WTC11 (cell line): ENCODE measurements around the gene PSMD3. TPM values are rescaled to one million over a fixed set of nuclear protein-coding genes. Genes with fewer than 3 reads are reported as not detected.

Source experiments
- ATAC-seq: fragments of 200-7000 bp; cut with Tn5 transposase; 2 replicates; pipeline ENCODE4 v1.10.0; 2021; ENCODE audit warnings: mild to moderate bottlenecking, moderate library complexity
- CTCF ChIA-PET: fragments of 300-600 bp; sonication (Branson Sonifier 250); formaldehyde crosslinking; loops from one replicate; lab custom pipeline; 2021; ENCODE audit warnings: antibody characterized with exemption; lab: Charles Lee
- POLR2A ChIA-PET: fragments of 350-600 bp; sonication (Branson Sonifier 250); formaldehyde crosslinking; loops from one replicate; lab custom pipeline; 2021; ENCODE audit warnings: antibody characterized with exemption; lab: Charles Lee
- DNase-seq: peaks from one replicate; pipeline ENCODE4 v3.0.0; 2021; ENCODE audit warnings: low spot score
- H3K27ac Mint-ChIP-seq: 2 replicates; pipeline ENCODE4 v1.8.0; 2021; ENCODE audit warnings: mixed read lengths
- H3K27me3 Mint-ChIP-seq: 2 replicates; pipeline ENCODE4 v1.8.0; 2021; ENCODE audit warnings: low read depth, mild to moderate bottlenecking, moderate library complexity, mixed read lengths
- H3K36me3 Mint-ChIP-seq: 2 replicates; pipeline ENCODE4 v1.8.0; 2021; ENCODE audit warnings: mixed read lengths
- H3K4me1 Mint-ChIP-seq: 2 replicates; pipeline ENCODE4 v1.8.0; 2022; ENCODE audit warnings: mixed read lengths
- H3K4me3 Mint-ChIP-seq: 2 replicates; pipeline ENCODE4 v1.8.0; 2021; ENCODE audit warnings: mild to moderate bottlenecking, moderate library complexity, mixed read lengths
- H3K9me3 Mint-ChIP-seq: 2 replicates; pipeline ENCODE4 v1.8.0; 2021; ENCODE audit warnings: mixed read lengths
- AFF4 ChIP-seq: sonication (generic); formaldehyde crosslinking; IDR thresholded peaks from 2 replicates; pipeline ENCODE4 v1.8.1; 2023; ENCODE audit warnings: mild to moderate bottlenecking, missing genetic modification reagents, borderline replicate concordance
- ARID4B ChIP-seq: sonication (generic); formaldehyde crosslinking; IDR thresholded peaks from 2 replicates; pipeline ENCODE4 v1.8.0; 2023; ENCODE audit warnings: missing genetic modification reagents, mild to moderate bottlenecking, borderline replicate concordance
- CDX4 ChIP-seq: fragments of 250-450 bp; sonication (Bioruptor Pico); IDR thresholded peaks from 2 replicates; pipeline ENCODE4 v1.9.0; 2021; ENCODE audit warnings: moderate library complexity, mild to moderate bottlenecking, inconsistent platforms, borderline replicate concordance
- MYBL2 ChIP-seq: sonication (generic); formaldehyde crosslinking; IDR thresholded peaks from 2 replicates; pipeline ENCODE4 v1.8.1; 2023; ENCODE audit warnings: mild to moderate bottlenecking, moderate library complexity, missing genetic modification reagents
- NFYB ChIP-seq: sonication (generic); formaldehyde crosslinking; conservative IDR thresholded peaks from 2 replicates; pipeline ENCODE4 v1.8.0; 2022; ENCODE audit warnings: low read depth, missing genetic modification reagents
- USF2 ChIP-seq: sonication (generic); formaldehyde crosslinking; IDR thresholded peaks from 2 replicates; pipeline ENCODE4 v1.8.1; 2023; ENCODE audit warnings: mild to moderate bottlenecking, missing genetic modification reagents, moderate library complexity
- ZNF121 ChIP-seq: sonication (generic); formaldehyde crosslinking; IDR thresholded peaks from 2 replicates; pipeline ENCODE4 v1.8.0; 2023; ENCODE audit warnings: missing genetic modification reagents
- ZNF263 ChIP-seq: sonication (generic); formaldehyde crosslinking; IDR thresholded peaks from 2 replicates; pipeline ENCODE4 v1.8.1; 2022; ENCODE audit warnings: low read depth, mild to moderate bottlenecking, moderate library complexity, missing genetic modification reagents
- ZNF317 ChIP-seq: sonication (generic); formaldehyde crosslinking; IDR thresholded peaks from 2 replicates; pipeline ENCODE4 v1.8.1; 2023; ENCODE audit warnings: low read depth, mild to moderate bottlenecking, moderate library complexity, missing genetic modification reagents, borderline replicate concordance
- ZSCAN18 ChIP-seq: fragments of 250-450 bp; sonication (Bioruptor Pico); IDR thresholded peaks from 2 replicates; pipeline ENCODE4 v2.1.2; 2022; ENCODE audit warnings: mild to moderate bottlenecking, moderate library complexity
- total RNA-seq: library from RNA; stranded (reverse); gene quantifications from 3 replicates; pipeline ENCODE4 v1.2.3, GENCODE V29; 2021

Gene PSMD3
- total RNA-seq, 1 experiment from 2014 or later = 190 TPM

GRCh38 chr17:40027614-40028012, 47.0 kb downstream of the PSMD3 start:
- ChIA-PET CTCF (interaction anchor here (0.5 to 5.0 kb wide), 37 partner anchors 8 to 347 kb away, joined by 3 to 128 read pairs (median 4); partner anchors contain the start of genes CSF3, MED24, NR1D1 and PSMD3), POLR2A (interaction anchor here (1.2 kb wide), 1 partner anchor 48 kb away, joined by 3 read pairs; no protein-coding TSS in a partner anchor)
- Mint-ChIP-seq H3K36me3 (peaks cover 51% of the 10 kb centered on the region), H3K4me1 (no peaks in the 10 kb centered on the region), H3K27ac (no peak overlapping the region), H3K4me3 (no peak overlapping the region), H3K9me3 (no peaks in the 10 kb centered on the region), H3K27me3 (no peaks in the 10 kb centered on the region)
- DNase-seq = no peak
- no peak for ATAC-seq
- TF ChIP-seq CDX4 (CRISPR knock-in tag) (no peak), AFF4 (CRISPR knock-in tag) (no peak), ZNF317 (no peak), ARID4B (CRISPR knock-in tag) (no peak)

- CTCF ChIA-PET = interaction anchor here (1.0 to 5.0 kb wide), 12 partner anchors 10 to 95 kb away, joined by 3 to 128 read pairs (median 8); partner anchors contain the start of genes CSF3 and MED24
- Mint-ChIP-seq H3K4me1 (no peaks in the 10 kb centered on the region), H3K27ac (peak overlapping the region; percentile 72; the same call in 1 of the 2 replicates)
- TF ChIP-seq ZSCAN18 (CRISPR knock-in tag) (no peak), USF2 (no peak), NFYB (CRISPR knock-in tag) (no peak), ZNF121 (CRISPR knock-in tag) (no peak), MYBL2 (CRISPR knock-in tag) (no peak), ZNF263 (CRISPR knock-in tag) (no peak)
- TF ChIP-seq, all 79 proteins: peak for 0
- Mint-ChIP-seq H3K4me3 (no peak overlapping the region), H3K36me3 (peaks cover 53% of the 10 kb centered on the region), H3K9me3 (no peaks in the 10 kb centered on the region), H3K27me3 (no peaks in the 10 kb centered on the region)
- POLR2A ChIA-PET = no interaction called here
- ATAC-seq = no peak
- no peak for DNase-seq
These were observed 48.0 kb downstream of the PSMD3 start for GRCh38 chr17:40028595-40028994.
